Thoracic aorta (tissue), 2 donors: ENCODE measurements around the gene OXER1. TPM values are rescaled to one million over a fixed set of nuclear protein-coding genes. Genes with fewer than 3 reads are reported as not detected.
A peak's percentile ranks its signal among the peaks of the same experiment; 100 is the strongest.

Source experiments
- ATAC-seq: fragments of 150-250 bp; one replicate; pipeline ENCODE4 v1.8.0; 2017; ENCODE audit warnings: low read depth; ENCODE audit not compliant: insufficient number of reproducible peaks, low FRiP score
- DNase-seq: peaks from one replicate; pipeline ENCODE4 v3.0.0-alpha.2; 2020; ENCODE audit warnings: low spot score
- H3K27ac ChIP-seq, 2 donors: fragments of 200-600 bp; sonication (generic); 1 replicate in 1 of 2; 2 replicates in 1 of 2; pipeline ENCODE4 v1.5.1; 2016; ENCODE audit warnings: mild to moderate bottlenecking in 2 of 2, moderate library complexity in 2 of 2
- H3K27me3 ChIP-seq: fragments of 200-600 bp; sonication (generic); replicated peaks from 2 replicates; pipeline ENCODE4 v1.6.0; 2016; ENCODE audit warnings: mild to moderate bottlenecking; ENCODE audit not compliant: insufficient read depth
- H3K36me3 ChIP-seq: fragments of 200-600 bp; sonication (generic); one replicate; pipeline ENCODE4 v1.5.1; 2016
- H3K4me1 ChIP-seq, 2 donors: fragments of 200-600 bp; sonication (generic); 1 replicate in 1 of 2; 2 replicates in 1 of 2; pipeline versions ENCODE4 v1.5.1 to v1.6.0; 2016; ENCODE audit warnings: low read depth in 2 of 2, mild to moderate bottlenecking in 1 of 2; ENCODE audit not compliant: control insufficient read depth in 1 of 2
- H3K4me3 ChIP-seq: fragments of 200-600 bp; sonication (generic); 2 replicates; pipeline ENCODE4 v1.5.1; 2016; ENCODE audit warnings: mild to moderate bottlenecking
- H3K9me3 ChIP-seq: fragments of 200-600 bp; sonication (generic); 2 replicates; pipeline ENCODE4 v1.5.1; 2016
- CTCF ChIP-seq: fragments of 200-600 bp; sonication (generic); IDR thresholded peaks from one replicate; pipeline ENCODE4 v1.5.1; 2019; ENCODE audit warnings: antibody characterized with exemption
- total RNA-seq, 2 donors: library from RNA; depleted of rRNA; stranded (reverse); fragments of >200 nt; gene quantifications; one replicate each; pipeline versions ENCODE4 v1.1.0 to v1.2.3, GENCODE V29; 2016

OXER1 gene
- total RNA-seq, 2 donors from 2014 or later, result 4.6 to 5.8 TPM

- Histone ChIP-seq H3K27me3 (no peaks in the 10 kb centered on the region), H3K4me1 (peaks cover 0 to 7% of the 10 kb centered on the region in 2 donors), H3K4me3 (no peak overlapping the region), H3K27ac (no peak overlapping the region), H3K36me3 (no peaks in the 10 kb centered on the region), H3K9me3 (no peaks in the 10 kb centered on the region)
- DNase-seq (no peak), ATAC-seq (no peak)
- TF ChIP-seq CTCF, result no peak
Observed at GRCh38 chr2:42775186-42775585, 11.3 kb upstream of the OXER1 start.

GRCh38 chr2:42771546-42772153 is 7.7 kb upstream of the OXER1 start:
- no peak for TF ChIP-seq CTCF
- no peaks in the 10 kb centered on the region for H3K36me3 ChIP-seq
- H3K9me3 ChIP-seq, result no peaks in the 10 kb centered on the region
- no peaks in the 10 kb centered on the region for H3K4me1 ChIP-seq
- H3K4me3 ChIP-seq, result no peak overlapping the region
- DNase-seq (no peak), ATAC-seq (no peak)
- H3K27ac ChIP-seq, result no peak overlapping the region
- H3K27me3 ChIP-seq, result no peaks in the 10 kb centered on the region

GRCh38 chr2:42770288-42771131 is 6.6 kb upstream of the OXER1 start:
- Histone ChIP-seq H3K4me1 (no peaks in the 10 kb centered on the region), H3K36me3 (no peaks in the 10 kb centered on the region), H3K27me3 (no peaks in the 10 kb centered on the region), H3K27ac (no peak overlapping the region), H3K9me3 (no peaks in the 10 kb centered on the region), H3K4me3 (no peak overlapping the region)
- ATAC-seq (no peak), DNase-seq (no peak)
- peak; percentile 30 for TF ChIP-seq CTCF

GRCh38 chr2:42769583-42770287 is 5.8 kb upstream of the OXER1 start:
- H3K36me3 ChIP-seq, result no peaks in the 10 kb centered on the region
- no peaks in the 10 kb centered on the region for H3K9me3 ChIP-seq
- no peaks in the 10 kb centered on the region for H3K4me1 ChIP-seq
- no peak overlapping the region for H3K4me3 ChIP-seq
- TF ChIP-seq CTCF, result no peak
- ATAC-seq, result no peak
- no peak overlapping the region for H3K27ac ChIP-seq
- no peaks in the 10 kb centered on the region for H3K27me3 ChIP-seq
- no peak for DNase-seq

- Histone ChIP-seq H3K4me1 (no peaks in the 10 kb centered on the region), H3K27ac (no peak overlapping the region), H3K9me3 (no peaks in the 10 kb centered on the region), H3K36me3 (no peaks in the 10 kb centered on the region), H3K27me3 (no peaks in the 10 kb centered on the region), H3K4me3 (no peak overlapping the region)
- TF ChIP-seq CTCF, result no peak
- ATAC-seq (no peak), DNase-seq (no peak)
Observed at GRCh38 chr2:42768706-42769256, 4.8 kb upstream of the OXER1 start.
